ENCODE measurements around the gene GCNT2.

- TF ChIP-seq CTCF (IDR thresholded peaks at IDR 0.05 in 8 of 11, conservative IDR thresholded peaks at IDR 0.05 in 3 of 11): no peak
- no peak for TF ChIP-seq POLR2AphosphoS5 (IDR thresholded peaks at IDR 0.05)
- TF ChIP-seq POLR2A (IDR thresholded peaks at IDR 0.05): no peak
Measured at GRCh38 chr6:10513544-10513943, 7.6 kb upstream of the GCNT2 start.

Data from spleen (tissue), 7 donors.